Measurements from ENCODE around the gene GNAI3.
A peak's percentile ranks its signal among the peaks of the same experiment; 100 is the strongest.

The GNAI3 gene

GRCh38 chr1:109538827-109539555, 9.4 kb upstream of the GNAI3 start:
- DNase-seq (ENCODE audit: insufficient read length, low spot score) (peak; percentile 6), FAIRE-seq (no peak)
- TF ChIP-seq CTCF (IDR thresholded peaks at IDR 0.05; ENCODE audit: insufficient read depth, missing control alignments), result no peak

- FAIRE-seq (no peak), DNase-seq (ENCODE audit: insufficient read length, low spot score) (peak; percentile 7)
- no peak for TF ChIP-seq CTCF (IDR thresholded peaks at IDR 0.05; ENCODE audit: insufficient read depth, missing control alignments)
Observed at GRCh38 chr1:109539676-109540075, 8.7 kb upstream of the GNAI3 start, which contains the start of gene GPR61. Gene GPR61 (plus strand): TSS chr1:109539872. CDS start chr1:109543023, 3,151 bp downstream.

- FAIRE-seq, result no peak
- TF ChIP-seq CTCF (IDR thresholded peaks at IDR 0.05; ENCODE audit: insufficient read depth, missing control alignments), result no peak
Observed at GRCh38 chr1:109541102-109541501, 7.3 kb upstream of the GNAI3 start.

DNA sequence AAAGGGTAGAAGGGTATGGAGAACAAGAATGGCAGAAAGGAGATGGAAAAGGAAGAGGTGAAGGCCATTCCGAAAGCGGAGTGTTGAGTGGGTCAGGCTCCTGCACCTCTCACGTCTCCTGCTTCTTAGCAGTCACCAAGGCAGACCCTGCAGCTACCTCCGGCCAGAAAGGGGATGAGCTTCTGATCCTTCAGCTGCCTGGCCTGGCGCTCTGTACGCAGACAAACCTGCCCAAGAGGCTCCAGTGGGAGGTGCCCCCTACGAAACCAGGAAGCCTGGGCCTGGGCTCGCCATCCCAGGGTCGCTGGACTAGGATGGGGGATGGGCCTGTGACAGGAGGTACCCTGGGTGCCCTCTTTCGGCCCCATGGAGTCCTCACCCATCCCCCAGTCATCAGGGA, 5.8 kb upstream of the GNAI3 start:
- no peak for DNase-seq (ENCODE audit: insufficient read length, low spot score)
- no peak for TF ChIP-seq CTCF (IDR thresholded peaks at IDR 0.05; ENCODE audit: insufficient read depth, missing control alignments)
- FAIRE-seq, result no peak

More at GRCh38 chr1:109541102-109541501, 7.3 kb upstream of the GNAI3 start:
- DNase-seq (ENCODE audit: insufficient read length, low spot score), result no peak

GRCh38 chr1:109543283-109543987, 5.0 kb upstream of the GNAI3 start:
- no peak for TF ChIP-seq CTCF (IDR thresholded peaks at IDR 0.05; ENCODE audit: insufficient read depth, missing control alignments)
- no peak for FAIRE-seq
- no peak for DNase-seq (ENCODE audit: insufficient read length, low spot score)

GRCh38 chr1:109543988-109544735, 4.3 kb upstream of the GNAI3 start:
- DNase-seq (ENCODE audit: insufficient read length, low spot score) (no peak), FAIRE-seq (no peak)
- no peak for TF ChIP-seq CTCF (IDR thresholded peaks at IDR 0.05; ENCODE audit: insufficient read depth, missing control alignments)

All from D721Med (cell line).